Cardiac septum (tissue), 1 donor: ENCODE results near the gene AFF2. TPM values are rescaled to one million over a fixed set of nuclear protein-coding genes. Genes with fewer than 3 reads are reported as not detected.

ENCODE experiments used
- DNase-seq: peaks from one replicate; pipeline ENCODE4 v3.0.0-alpha.2; 2020; ENCODE audit warnings: low spot score
- intact Hi-C: fragments of 100-400 bp; cut with DNase I; formaldehyde crosslinking; loops from one replicate; pipeline ENCODE4 v1.14.0; 2022
- total RNA-seq: library from RNA; stranded (reverse); fragmentation: NEBNext Ultra II Directional; extraction: Animal tissue kit (Norgen Biotek cat#: 25700); gene quantifications from one replicate; pipeline ENCODE4 v1.2.1, GENCODE V29; 2021
- donor health status: DM: no; HTN: no; CAD: no.

Gene AFF2
- total RNA-seq, 1 donor from 2014 or later: 0.67 TPM

- DNase-seq: no peak
- intact Hi-C loops: no loop called here
Observed at GRCh38 chrX:148574237-148574973, 74.0 kb downstream of the AFF2 start.

- intact Hi-C loops: no loop called here
Observed at GRCh38 chrX:148576396-148576795, 76.0 kb downstream of the AFF2 start.

GRCh38 chrX:148577741-148578140 is 77.3 kb downstream of the AFF2 start:
- no peak for DNase-seq
- intact Hi-C loops: no loop called here

More at GRCh38 chrX:148576396-148576795, 76.0 kb downstream of the AFF2 start:
- DNase-seq: no peak

- no peak for DNase-seq
- intact Hi-C loops: no loop called here
Observed at GRCh38 chrX:148580016-148580415, 79.6 kb downstream of the AFF2 start.

GRCh38 chrX:148582353-148582752 is 81.9 kb downstream of the AFF2 start:
- no peak for DNase-seq
- intact Hi-C loops: no loop called here

- intact Hi-C loops: no loop called here
- DNase-seq: no peak
Observed at GRCh38 chrX:148588649-148589310, 88.4 kb downstream of the AFF2 start.

- intact Hi-C loops: no loop called here
- DNase-seq: no peak
Observed at GRCh38 chrX:148592595-148592994, 92.2 kb downstream of the AFF2 start.

- intact Hi-C loops: no loop called here
- DNase-seq: no peak
Observed at GRCh38 chrX:148593146-148593545, 92.7 kb downstream of the AFF2 start.

- intact Hi-C loops: no loop called here
Observed at GRCh38 chrX:148593987-148594386, 93.6 kb downstream of the AFF2 start.

GRCh38 chrX:148599404-148599803 is 99.0 kb downstream of the AFF2 start:
- intact Hi-C loops: no loop called here
- no peak for DNase-seq

More at GRCh38 chrX:148593987-148594386, 93.6 kb downstream of the AFF2 start:
- no peak for DNase-seq

GRCh38 chrX:148600131-148600530 is 99.7 kb downstream of the AFF2 start:
- DNase-seq: no peak
- intact Hi-C loops: no loop called here

GRCh38 chrX:148600581-148600980 is 100.2 kb downstream of the AFF2 start:
- intact Hi-C loops: no loop called here

GRCh38 chrX:148601034-148601433 is 100.6 kb downstream of the AFF2 start:
- no peak for DNase-seq
- intact Hi-C loops: no loop called here

More at GRCh38 chrX:148600581-148600980, 100.2 kb downstream of the AFF2 start:
- no peak for DNase-seq

GRCh38 chrX:148609515-148610327 is 109.3 kb downstream of the AFF2 start:
- intact Hi-C loops: no loop called here
- DNase-seq: no peak

GRCh38 chrX:148610328-148610698 is 109.9 kb downstream of the AFF2 start:
- intact Hi-C loops: no loop called here

GRCh38 chrX:148611993-148612392 is 111.6 kb downstream of the AFF2 start:
- DNase-seq: no peak
- intact Hi-C loops: no loop called here

More at GRCh38 chrX:148610328-148610698, 109.9 kb downstream of the AFF2 start:
- no peak for DNase-seq

- no peak for DNase-seq
- intact Hi-C loops: no loop called here
Observed at GRCh38 chrX:148612431-148612830, 112.0 kb downstream of the AFF2 start.

- intact Hi-C loops: no loop called here
- DNase-seq: no peak
Observed at GRCh38 chrX:148613636-148614035, 113.2 kb downstream of the AFF2 start.

- intact Hi-C loops: no loop called here
- DNase-seq: no peak
Observed at GRCh38 chrX:148615491-148615890, 115.1 kb downstream of the AFF2 start.
